SJCRH30 (cell line): ENCODE data around the gene CADPS. TPM values are rescaled to one million over a fixed set of nuclear protein-coding genes. Genes with fewer than 3 reads are reported as not detected.
"Not testable (repeated sequence)": the region's sequence is repeated elsewhere in the genome, so short reads cannot be mapped to it uniquely, and the experiment has no call there.

Source experiments
- DNase-seq, 2 experiments: peaks; one replicate each; pipeline ENCODE4 v3.0.0-alpha.2; 2015 to 2020
- H3K27ac ChIP-seq: fragments of 250-450 bp; sonication (Bioruptor Pico); 2 replicates; pipeline ENCODE4 v1.5.1; 2020; ENCODE audit warnings: mild to moderate bottlenecking, moderate library complexity
- H3K27me3 ChIP-seq: fragments of 250-450 bp; sonication (Bioruptor Pico); 2 replicates; pipeline ENCODE4 v1.5.1; 2020; ENCODE audit warnings: mild to moderate bottlenecking, moderate library complexity
- H3K36me3 ChIP-seq: fragments of 250-450 bp; sonication (Bioruptor Pico); 2 replicates; pipeline ENCODE4 v1.5.1; 2020; ENCODE audit warnings: mild to moderate bottlenecking, moderate library complexity
- H3K4me1 ChIP-seq: fragments of 250-450 bp; sonication (Bioruptor Pico); 2 replicates; pipeline ENCODE4 v1.5.1; 2020; ENCODE audit warnings: mild to moderate bottlenecking, moderate library complexity
- H3K4me3 ChIP-seq: fragments of 250-450 bp; sonication (Bioruptor Pico); 2 replicates; pipeline ENCODE4 v1.5.1; 2020; ENCODE audit warnings: mild to moderate bottlenecking, moderate library complexity
- H3K9me3 ChIP-seq: fragments of 250-450 bp; sonication (Bioruptor Pico); replicated peaks from 2 replicates; pipeline ENCODE4 v1.5.1; 2020; ENCODE audit warnings: mild to moderate bottlenecking, moderate library complexity
- total RNA-seq: library from RNA; depleted of rRNA; stranded (reverse); fragments of >200 nt; shearing (Covaris generic); gene quantifications from 2 replicates; pipeline ENCODE4 v1.2.3, GENCODE V29; 2014

Gene CADPS
- total RNA-seq, 1 experiment from 2014 or later, result not detected

DNA sequence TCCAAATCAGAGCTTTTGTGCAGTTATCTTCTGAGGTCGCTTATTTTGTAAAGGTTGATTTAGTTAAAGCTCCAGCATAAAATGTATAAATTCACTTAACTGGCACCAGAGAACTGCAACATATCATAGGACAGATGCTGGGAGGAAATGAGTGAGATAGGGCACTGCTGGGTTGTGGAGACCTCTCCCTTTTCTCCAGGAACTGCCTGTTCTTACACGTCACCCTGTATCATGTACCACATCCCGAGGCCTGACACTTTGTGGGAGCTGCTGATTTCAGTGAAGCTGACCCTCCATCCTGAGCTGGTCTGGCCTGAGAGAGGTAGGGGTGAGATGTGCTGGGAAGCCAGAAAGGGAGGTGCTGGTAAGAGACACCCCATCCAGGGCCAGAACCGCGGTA, 288.0 kb downstream of the CADPS start:
- Histone ChIP-seq H3K9me3 (no peaks in the 10 kb centered on the region), H3K4me3 (no peak overlapping the region), H3K36me3 (no peaks in the 10 kb centered on the region), H3K4me1 (no peaks in the 10 kb centered on the region), H3K27me3 (no peaks in the 10 kb centered on the region), H3K27ac (no peak overlapping the region)
- no peak for DNase-seq

DNA sequence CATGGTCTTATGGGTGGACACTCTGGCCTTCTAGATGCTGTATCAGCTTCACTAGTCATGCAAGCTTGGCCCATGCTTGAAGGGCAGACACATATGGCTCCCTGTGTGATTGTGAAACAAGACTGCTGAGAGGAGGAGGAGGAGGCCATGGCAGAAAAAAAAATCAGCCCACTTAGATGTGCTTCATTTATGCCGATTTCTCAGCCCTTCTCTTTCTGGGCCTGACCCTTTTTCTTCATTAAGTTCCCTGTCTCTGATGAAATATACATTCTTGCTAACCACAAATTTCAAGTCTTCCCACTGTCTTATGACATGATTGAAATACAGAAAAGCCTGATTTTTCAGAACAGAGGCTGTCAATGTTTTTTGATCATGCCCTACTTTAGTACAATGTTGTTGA, 288.9 kb downstream of the CADPS start:
- no peak for DNase-seq
- Histone ChIP-seq H3K27me3 (no peaks in the 10 kb centered on the region), H3K4me1 (no peaks in the 10 kb centered on the region), H3K36me3 (no peaks in the 10 kb centered on the region), H3K4me3 (no peak overlapping the region), H3K9me3 (no peaks in the 10 kb centered on the region), H3K27ac (no peak overlapping the region)

DNA sequence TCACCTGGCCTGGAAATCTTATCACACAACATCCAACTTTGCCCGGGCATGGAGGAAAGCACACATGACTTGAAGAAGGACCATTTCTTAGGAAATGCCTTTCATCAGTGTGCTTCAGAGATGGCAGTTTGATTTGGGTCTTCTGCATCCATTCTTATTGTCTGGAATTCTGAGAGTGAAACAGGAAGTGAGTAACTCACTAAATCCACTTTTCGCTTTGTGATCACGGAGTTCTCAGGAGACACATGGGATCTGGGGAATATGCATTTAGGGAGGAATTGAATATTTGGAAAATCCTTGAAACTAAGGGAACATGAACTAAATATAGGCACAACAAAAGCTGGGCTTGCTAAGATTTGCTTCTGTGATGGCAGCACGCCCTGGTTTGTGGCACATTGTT, 289.4 kb downstream of the CADPS start:
- DNase-seq, result no peak
- no peak overlapping the region for H3K27ac ChIP-seq

DNA sequence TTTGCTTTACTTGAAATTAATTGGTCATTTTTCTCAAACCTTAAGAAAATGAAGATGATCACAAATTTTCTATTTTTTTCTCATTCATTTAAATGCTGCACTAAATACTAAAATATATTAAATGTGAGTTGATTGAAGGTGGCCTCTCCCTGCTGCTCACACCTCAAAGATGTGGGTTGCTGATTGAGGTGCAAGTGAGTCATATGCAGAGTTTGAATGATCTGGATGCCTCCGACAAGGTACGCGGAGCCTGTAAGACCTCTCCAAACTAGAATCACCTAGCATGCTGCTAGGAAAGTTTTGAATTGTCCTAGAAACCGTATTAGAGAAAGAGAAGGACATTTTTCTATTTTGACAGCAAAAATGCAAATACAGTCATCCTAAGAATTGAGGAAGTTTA, 290.6 kb downstream of the CADPS start:
- DNase-seq, result no peak
- Histone ChIP-seq H3K4me3 (no peak overlapping the region), H3K4me1 (no peaks in the 10 kb centered on the region), H3K36me3 (no peaks in the 10 kb centered on the region), H3K9me3 (no peaks in the 10 kb centered on the region), H3K27me3 (no peaks in the 10 kb centered on the region), H3K27ac (no peak overlapping the region)

More for the DNA sequence above, 289.4 kb downstream of the CADPS start:
- Histone ChIP-seq H3K4me1 (no peaks in the 10 kb centered on the region), H3K27me3 (no peaks in the 10 kb centered on the region), H3K36me3 (no peaks in the 10 kb centered on the region), H3K4me3 (no peak overlapping the region), H3K9me3 (no peaks in the 10 kb centered on the region)

DNA sequence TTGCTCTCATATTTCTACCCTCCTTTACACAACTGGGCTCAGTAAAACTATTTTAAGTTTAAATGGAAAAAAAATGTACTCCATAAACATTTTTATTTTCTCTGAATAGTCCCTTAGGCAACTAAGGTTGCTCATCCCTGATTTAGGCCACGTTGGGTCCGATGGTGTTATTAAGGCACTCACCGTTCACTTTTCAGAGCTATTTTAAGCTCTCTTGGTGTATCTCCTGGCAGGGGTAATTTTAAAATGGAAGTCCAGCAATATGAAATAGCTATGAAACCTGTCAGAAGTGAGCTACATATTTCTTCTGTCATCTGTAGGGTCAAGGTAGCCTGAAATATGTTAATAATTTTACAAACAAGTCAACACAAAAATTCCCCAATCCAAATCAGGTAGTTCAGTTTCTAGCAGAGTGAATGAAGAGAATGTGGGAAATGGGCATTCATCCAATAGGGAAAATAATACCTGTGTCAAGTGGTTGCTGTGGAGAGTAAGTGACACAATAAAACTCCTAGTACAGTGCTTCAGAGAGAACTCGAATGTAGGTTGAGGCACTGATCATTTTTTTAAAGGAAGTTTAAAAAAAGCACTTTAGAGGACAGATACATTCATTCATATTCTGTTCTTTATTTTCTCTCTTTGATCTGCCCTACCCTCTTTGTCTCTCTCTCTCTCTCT, 292.6 kb downstream of the CADPS start:
- H3K27me3 ChIP-seq, result no peaks in the 10 kb centered on the region
- DNase-seq, result no peak
- H3K9me3 ChIP-seq, result no peaks in the 10 kb centered on the region
- H3K36me3 ChIP-seq, result no peaks in the 10 kb centered on the region
- no peak overlapping the region for H3K4me3 ChIP-seq
- no peak overlapping the region for H3K27ac ChIP-seq
- H3K4me1 ChIP-seq, result no peaks in the 10 kb centered on the region

DNA sequence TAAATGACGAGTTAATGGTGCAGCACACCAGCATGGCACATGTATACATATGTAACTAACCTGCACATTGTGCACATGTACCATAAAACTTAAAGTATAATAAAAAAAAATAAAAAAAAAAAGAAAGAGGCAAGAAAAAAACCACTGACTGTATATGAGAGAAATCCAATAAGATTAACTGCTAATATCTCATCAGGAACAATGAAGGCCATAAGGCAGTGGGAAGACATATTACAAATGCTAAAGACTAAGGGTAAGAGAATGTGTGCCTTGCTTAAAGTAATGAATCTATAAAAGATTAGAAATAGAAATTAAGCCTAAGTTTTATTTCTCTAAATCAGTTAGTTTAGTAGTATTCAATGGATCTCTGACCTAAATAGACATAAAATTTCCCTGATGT, 294.7 kb downstream of the CADPS start:
- H3K27me3 ChIP-seq, H3K9me3 ChIP-seq, DNase-seq, H3K36me3 ChIP-seq, H3K27ac ChIP-seq, H3K4me3 ChIP-seq, H3K4me1 ChIP-seq: not testable (repeated sequence)

DNA sequence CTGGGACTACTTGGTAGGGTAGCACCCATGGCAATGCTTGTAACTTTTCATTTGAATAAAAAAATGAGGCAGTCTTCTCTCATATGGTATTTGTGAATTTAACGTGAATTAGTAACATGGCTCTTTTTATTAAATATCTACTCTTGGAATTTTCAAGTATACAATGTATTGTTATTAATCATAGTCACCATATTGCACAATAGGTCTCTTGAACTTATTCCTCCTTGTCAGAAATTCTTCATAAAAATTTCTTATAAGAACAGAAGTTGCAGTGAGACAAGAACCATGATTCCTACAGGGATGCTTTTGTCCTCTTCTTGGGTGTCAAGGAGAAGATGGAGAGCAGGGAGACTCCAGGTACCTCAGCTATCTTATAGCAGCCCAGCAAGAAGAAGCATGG, 298.1 kb downstream of the CADPS start:
- Histone ChIP-seq H3K27ac (no peak overlapping the region), H3K36me3 (no peaks in the 10 kb centered on the region), H3K9me3 (no peaks in the 10 kb centered on the region), H3K27me3 (no peaks in the 10 kb centered on the region), H3K4me1 (no peaks in the 10 kb centered on the region), H3K4me3 (no peak overlapping the region)
- no peak for DNase-seq

DNA sequence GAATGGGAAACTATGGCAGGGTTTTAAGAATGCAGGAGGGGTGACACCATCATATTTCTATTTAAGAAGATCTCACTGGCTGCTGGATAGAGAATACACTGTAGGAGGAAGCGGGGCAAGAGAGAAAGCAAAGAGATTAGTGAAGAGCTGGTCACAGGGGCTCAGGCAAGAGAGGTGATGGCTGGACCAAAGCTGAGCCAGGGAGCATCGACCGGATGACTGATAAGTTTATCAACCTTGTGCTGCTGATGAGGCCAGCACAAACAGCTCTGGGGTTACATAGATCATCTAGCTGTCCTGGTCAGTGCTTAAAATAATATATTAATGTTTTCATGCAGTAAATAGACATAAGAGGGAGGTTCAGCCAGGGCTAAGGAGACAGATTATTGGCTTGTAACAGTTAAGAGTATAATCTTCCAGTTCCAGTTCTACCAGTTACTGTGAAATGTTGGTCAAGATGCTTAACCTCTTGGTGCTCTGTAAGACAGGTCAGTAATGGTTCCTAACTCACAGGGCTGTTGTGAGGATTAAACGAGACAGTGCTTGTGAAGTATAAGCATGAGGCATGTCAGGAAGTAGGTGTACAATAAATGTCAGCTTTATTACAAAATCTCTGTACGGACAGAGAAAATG, 300.8 kb downstream of the CADPS start:
- no peaks in the 10 kb centered on the region for H3K27me3 ChIP-seq
- no peaks in the 10 kb centered on the region for H3K9me3 ChIP-seq
- H3K4me3 ChIP-seq, result no peak overlapping the region
- H3K4me1 ChIP-seq, result no peaks in the 10 kb centered on the region
- no peaks in the 10 kb centered on the region for H3K36me3 ChIP-seq
- no peak overlapping the region for H3K27ac ChIP-seq
- DNase-seq, result no peak

DNA sequence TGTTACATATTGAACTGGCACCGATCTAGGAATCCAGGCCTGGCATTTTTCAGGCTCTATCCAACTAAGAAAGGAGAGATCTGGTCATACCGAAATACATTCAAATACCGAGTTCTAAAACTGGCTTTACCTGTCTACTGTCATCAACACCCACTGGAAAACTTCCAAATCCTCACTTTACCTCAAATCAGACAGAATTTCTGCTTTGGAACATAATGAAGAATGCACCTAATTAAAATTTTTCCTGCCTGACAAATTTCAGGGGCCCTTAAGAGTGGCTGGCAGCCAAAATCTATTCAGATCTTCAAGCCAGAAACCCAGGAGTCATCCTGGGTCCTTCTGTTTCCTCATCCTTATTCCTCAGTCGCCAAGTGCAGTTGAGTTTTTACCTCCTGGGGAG, 303.3 kb downstream of the CADPS start:
- no peak for DNase-seq
- Histone ChIP-seq H3K27ac (no peak overlapping the region), H3K4me1 (no peaks in the 10 kb centered on the region), H3K9me3 (no peaks in the 10 kb centered on the region), H3K4me3 (no peak overlapping the region), H3K36me3 (no peaks in the 10 kb centered on the region), H3K27me3 (no peaks in the 10 kb centered on the region)

DNA sequence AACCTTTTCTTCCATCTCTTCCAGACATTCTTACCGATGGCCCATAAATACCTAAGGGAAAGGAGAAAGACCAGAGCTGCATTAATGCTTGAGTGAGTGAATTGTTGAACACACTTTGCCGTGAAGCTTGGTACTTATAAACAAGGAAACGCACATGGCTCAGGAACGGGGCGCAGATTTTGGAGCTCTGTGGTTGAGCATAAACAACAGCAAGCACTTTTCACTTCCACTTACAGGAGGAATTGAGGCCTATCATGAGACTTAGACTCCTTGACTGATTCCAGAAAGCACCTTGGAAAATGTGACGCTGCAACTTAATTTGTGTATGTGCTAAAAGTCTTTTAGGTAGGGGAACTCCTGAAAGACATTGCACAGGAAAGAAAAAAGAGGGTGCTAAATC, 304.3 kb downstream of the CADPS start:
- no peak for DNase-seq
- Histone ChIP-seq H3K4me1 (no peaks in the 10 kb centered on the region), H3K27ac (no peak overlapping the region), H3K4me3 (no peak overlapping the region), H3K9me3 (no peaks in the 10 kb centered on the region), H3K36me3 (no peaks in the 10 kb centered on the region), H3K27me3 (no peaks in the 10 kb centered on the region)

DNA sequence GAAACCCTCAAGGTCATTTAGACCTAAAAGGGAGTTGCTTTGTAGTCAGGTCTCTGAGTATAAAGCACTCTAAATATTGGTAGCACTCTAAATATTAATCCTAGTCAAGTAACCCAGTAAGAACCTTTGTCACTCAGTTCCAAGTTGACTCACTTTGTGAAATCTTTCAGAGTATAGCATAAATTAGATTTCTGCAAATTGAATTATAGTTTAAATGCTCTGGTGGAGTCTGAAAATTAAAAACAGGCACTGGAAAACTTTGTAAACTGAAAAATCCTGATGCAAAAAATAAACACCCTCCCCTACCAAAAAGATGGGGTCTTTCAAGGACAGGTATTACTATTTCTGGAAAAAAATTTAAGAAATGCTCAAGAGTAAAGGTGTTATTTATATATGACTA, 305.6 kb downstream of the CADPS start:
- no peaks in the 10 kb centered on the region for H3K9me3 ChIP-seq
- H3K4me1 ChIP-seq, result no peaks in the 10 kb centered on the region
- H3K27me3 ChIP-seq, result no peaks in the 10 kb centered on the region
- H3K27ac ChIP-seq, result no peak overlapping the region
- no peak overlapping the region for H3K4me3 ChIP-seq
- no peaks in the 10 kb centered on the region for H3K36me3 ChIP-seq
- no peak for DNase-seq

DNA sequence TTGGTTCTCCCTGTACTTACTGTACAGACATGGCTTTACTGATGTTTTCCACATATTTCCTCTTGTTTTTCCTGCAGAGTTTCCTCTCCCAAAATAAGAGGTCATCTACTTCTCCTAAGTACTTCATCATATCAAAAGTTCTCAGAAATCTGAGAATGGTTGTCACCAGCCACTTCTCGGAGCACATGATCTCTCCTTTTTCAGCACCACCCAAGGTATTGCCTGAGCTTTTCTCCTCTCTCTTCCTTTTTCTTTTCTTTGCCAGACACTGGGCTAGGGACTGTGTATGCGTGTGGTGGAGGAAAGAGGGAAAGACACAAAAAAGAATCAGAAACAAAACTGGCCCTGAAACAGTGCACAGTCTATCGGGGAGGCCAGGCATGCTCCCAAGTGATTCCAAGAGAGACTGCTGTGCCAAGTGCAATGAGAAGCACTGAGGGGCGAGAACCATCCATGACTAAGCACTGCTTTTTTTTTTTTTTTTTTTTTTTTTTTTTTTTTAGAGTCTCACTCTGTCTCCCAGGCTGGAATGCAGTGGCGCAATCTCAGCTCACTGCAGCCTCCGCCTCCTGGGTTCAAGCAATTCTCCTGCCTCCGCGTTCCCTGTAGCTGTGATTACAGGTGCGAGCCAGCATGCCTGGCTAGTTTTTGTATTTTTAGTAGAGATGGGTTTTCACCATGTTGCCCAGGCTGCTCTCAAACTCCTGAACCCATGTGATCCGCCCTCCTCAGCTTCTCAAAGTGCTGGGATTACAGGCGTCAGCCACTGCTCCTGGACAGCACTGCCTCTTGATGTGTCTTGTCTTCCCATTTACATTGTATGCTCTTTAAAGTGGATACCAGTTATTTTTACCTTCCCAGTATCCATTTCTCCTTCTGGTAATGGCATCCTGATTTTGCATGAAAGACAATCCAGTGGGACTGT, 307.9 kb downstream of the CADPS start:
- DNase-seq, result no peak
- no peaks in the 10 kb centered on the region for H3K4me1 ChIP-seq
- H3K27ac ChIP-seq, result no peak overlapping the region

DNA sequence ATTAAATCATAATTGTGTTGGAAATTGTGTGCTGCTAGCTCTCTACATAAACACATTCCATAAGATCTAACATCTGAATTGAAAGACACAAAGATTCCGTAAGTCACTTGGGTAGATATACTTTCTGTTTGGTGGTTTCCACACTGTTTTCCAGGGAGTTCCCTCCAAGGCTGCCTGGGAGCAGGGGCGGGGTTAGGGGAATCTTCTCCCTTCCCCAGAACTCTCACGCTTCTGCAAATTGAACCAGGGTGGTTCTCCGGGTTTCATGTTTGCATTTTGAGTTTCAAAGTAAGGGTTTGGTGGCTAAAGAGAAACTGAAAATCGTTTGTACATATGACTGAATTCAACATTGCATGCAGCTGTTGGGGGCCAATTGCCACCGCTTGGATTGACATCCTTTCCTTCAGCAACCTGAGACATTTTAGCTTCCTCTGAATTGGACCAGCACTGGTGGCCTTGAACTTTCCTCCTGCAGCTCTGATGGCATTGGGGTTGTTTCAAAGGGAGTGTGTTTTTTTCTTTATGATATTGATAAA, 309.1 kb downstream of the CADPS start:
- Histone ChIP-seq H3K4me3 (no peak overlapping the region), H3K27ac (no peak overlapping the region), H3K9me3 (no peaks in the 10 kb centered on the region), H3K36me3 (no peaks in the 10 kb centered on the region), H3K4me1 (no peaks in the 10 kb centered on the region), H3K27me3 (no peaks in the 10 kb centered on the region)
- no peak for DNase-seq

More for the DNA sequence above, 307.9 kb downstream of the CADPS start:
- no peak overlapping the region for H3K4me3 ChIP-seq
- H3K36me3 ChIP-seq, result no peaks in the 10 kb centered on the region
- H3K27me3 ChIP-seq, result no peaks in the 10 kb centered on the region
- H3K9me3 ChIP-seq, result no peaks in the 10 kb centered on the region

DNA sequence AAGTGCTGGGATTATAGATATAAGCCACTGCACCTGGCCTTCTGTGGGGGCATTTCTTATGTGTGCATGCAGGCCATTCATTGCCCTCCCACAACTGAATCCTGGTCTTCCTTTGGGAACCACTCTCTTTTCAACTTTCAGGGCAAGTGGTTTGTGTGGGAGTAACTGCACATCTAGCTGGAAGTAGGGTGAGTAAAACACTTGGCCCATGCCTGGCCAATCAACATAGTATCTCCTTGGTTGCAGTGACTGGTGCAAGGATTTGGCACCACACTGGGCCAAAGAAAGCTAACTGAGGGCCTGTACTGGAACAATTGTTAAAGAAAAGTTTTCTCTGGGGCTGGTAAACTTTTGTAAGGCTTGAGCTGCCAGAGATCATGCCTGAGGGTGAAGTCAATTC, 312.6 kb downstream of the CADPS start:
- H3K4me3 ChIP-seq, result no peak overlapping the region
- DNase-seq, result no peak
- H3K9me3 ChIP-seq, result no peaks in the 10 kb centered on the region
- no peaks in the 10 kb centered on the region for H3K4me1 ChIP-seq
- H3K27me3 ChIP-seq, result no peaks in the 10 kb centered on the region
- H3K36me3 ChIP-seq, result no peaks in the 10 kb centered on the region
- no peak overlapping the region for H3K27ac ChIP-seq

DNA sequence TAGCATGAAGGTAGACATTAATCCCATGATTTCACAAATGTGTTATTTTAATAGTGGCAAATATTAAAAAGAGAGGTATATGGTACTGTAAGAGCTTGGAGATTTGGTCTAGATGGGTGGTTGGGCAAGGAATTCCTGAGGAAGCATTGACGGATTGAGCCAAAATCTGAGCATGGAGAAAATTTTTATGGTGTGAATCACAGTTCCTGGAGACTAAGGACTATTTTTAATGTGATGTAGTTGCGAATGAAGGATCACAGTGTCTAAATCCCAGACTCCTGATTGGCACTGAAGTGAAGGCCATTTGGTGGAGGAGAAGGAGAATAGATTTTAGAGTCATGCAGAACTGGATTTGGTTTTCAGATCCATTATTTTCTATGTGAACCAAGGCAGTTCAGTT, 313.2 kb downstream of the CADPS start:
- no peak overlapping the region for H3K4me3 ChIP-seq
- no peaks in the 10 kb centered on the region for H3K9me3 ChIP-seq
- no peak overlapping the region for H3K27ac ChIP-seq
- H3K36me3 ChIP-seq, result no peaks in the 10 kb centered on the region
- H3K4me1 ChIP-seq, result no peaks in the 10 kb centered on the region
- DNase-seq, result no peak
- no peaks in the 10 kb centered on the region for H3K27me3 ChIP-seq
